ENCODE data around the gene PI3. TPM values are rescaled to one million over a fixed set of nuclear protein-coding genes. Genes with fewer than 3 reads are reported as not detected.

Gene PI3
- total RNA-seq, 1 experiment from 2014 or later = 3.7 TPM

- no peak overlapping the region for H3K4me3 Mint-ChIP-seq (ENCODE audit: unreplicated experiment)
- TF ChIP-seq, protein P1, sequence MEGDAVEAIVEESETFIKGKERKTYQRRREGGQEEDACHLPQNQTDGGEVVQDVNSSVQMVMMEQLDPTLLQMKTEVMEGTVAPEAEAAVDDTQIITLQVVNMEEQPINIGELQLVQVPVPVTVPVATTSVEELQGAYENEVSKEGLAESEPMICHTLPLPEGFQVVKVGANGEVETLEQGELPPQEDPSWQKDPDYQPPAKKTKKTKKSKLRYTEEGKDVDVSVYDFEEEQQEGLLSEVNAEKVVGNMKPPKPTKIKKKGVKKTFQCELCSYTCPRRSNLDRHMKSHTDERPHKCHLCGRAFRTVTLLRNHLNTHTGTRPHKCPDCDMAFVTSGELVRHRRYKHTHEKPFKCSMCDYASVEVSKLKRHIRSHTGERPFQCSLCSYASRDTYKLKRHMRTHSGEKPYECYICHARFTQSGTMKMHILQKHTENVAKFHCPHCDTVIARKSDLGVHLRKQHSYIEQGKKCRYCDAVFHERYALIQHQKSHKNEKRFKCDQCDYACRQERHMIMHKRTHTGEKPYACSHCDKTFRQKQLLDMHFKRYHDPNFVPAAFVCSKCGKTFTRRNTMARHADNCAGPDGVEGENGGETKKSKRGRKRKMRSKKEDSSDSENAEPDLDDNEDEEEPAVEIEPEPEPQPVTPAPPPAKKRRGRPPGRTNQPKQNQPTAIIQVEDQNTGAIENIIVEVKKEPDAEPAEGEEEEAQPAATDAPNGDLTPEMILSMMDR (IDR thresholded peaks at IDR 0.05; ENCODE audit: insufficient read depth in 1 of 2, low read depth in 1 of 2, low read length in 1 of 2, severe bottlenecking in 1 of 2, unreplicated experiment in 1 of 2) = no peak
- no peaks in the 10 kb centered on the region for H3K36me3 Mint-ChIP-seq (ENCODE audit: insufficient read depth, unreplicated experiment)
Observed at GRCh38 chr20:45189067-45189609, 14.4 kb downstream of the PI3 start.

GRCh38 chr20:45189861-45190260 is 15.2 kb downstream of the PI3 start:
- TF ChIP-seq, protein P1 (IDR thresholded peaks at IDR 0.05; ENCODE audit: insufficient read depth in 1 of 2, low read depth in 1 of 2, low read length in 1 of 2, severe bottlenecking in 1 of 2, unreplicated experiment in 1 of 2) = no peak
- Histone ChIP-seq H3K36me3 (ENCODE audit: control insufficient read depth, insufficient read depth, low read length) (no peaks in the 10 kb centered on the region), H3K9me3 (no peaks in the 10 kb centered on the region), H3K27me3 (replicated peaks; ENCODE audit: control insufficient read depth, insufficient read depth, low read length) (peaks cover 2% of the 10 kb centered on the region), H3K4me1 (no peaks in the 10 kb centered on the region), H3K4me3 (ENCODE audit: low read depth, low read length) (no peak overlapping the region)
- BruUV-seq (replicated peaks) = no TSS peak
- H3K4me1 Mint-ChIP-seq (ENCODE audit: low read depth, unreplicated experiment) = no peaks in the 10 kb centered on the region
- DNase-seq = no peak
- no peak overlapping the region for H3K27ac Mint-ChIP-seq (ENCODE audit: unreplicated experiment)
- intact Hi-C loops (cut with micrococcal nuclease; ENCODE audit: unreplicated experiment) = no loop called here
- CTCF ChIA-PET = interaction anchor here (0.6 kb wide), 1 partner anchor 217 kb away, joined by 3 read pairs; no protein-coding TSS in a partner anchor
- POLR2A ChIA-PET = no interaction called here
- no peaks in the 10 kb centered on the region for H3K9me3 Mint-ChIP-seq (ENCODE audit: unreplicated experiment)
- peaks cover 9% of the 10 kb centered on the region for H3K27me3 Mint-ChIP-seq (ENCODE audit: insufficient read depth, unreplicated experiment)
- H3K36me3 Mint-ChIP-seq (ENCODE audit: insufficient read depth, unreplicated experiment) = no peaks in the 10 kb centered on the region
- H3K4me3 Mint-ChIP-seq (ENCODE audit: unreplicated experiment) = no peak overlapping the region

More at GRCh38 chr20:45189067-45189609, 14.4 kb downstream of the PI3 start:
- CTCF ChIA-PET = no interaction called here
- DNase-seq = no peak
- Mint-ChIP-seq H3K27ac (ENCODE audit: unreplicated experiment) (no peak overlapping the region), H3K4me1 (ENCODE audit: low read depth, unreplicated experiment) (no peaks in the 10 kb centered on the region), H3K9me3 (ENCODE audit: unreplicated experiment) (no peaks in the 10 kb centered on the region), H3K27me3 (ENCODE audit: insufficient read depth, unreplicated experiment) (peaks cover 9% of the 10 kb centered on the region)
- Histone ChIP-seq H3K27me3 (replicated peaks; ENCODE audit: control insufficient read depth, insufficient read depth, low read length) (peaks cover 2% of the 10 kb centered on the region), H3K4me1 (no peaks in the 10 kb centered on the region), H3K36me3 (ENCODE audit: control insufficient read depth, insufficient read depth, low read length) (no peaks in the 10 kb centered on the region), H3K4me3 (ENCODE audit: low read depth, low read length) (no peak overlapping the region), H3K9me3 (no peaks in the 10 kb centered on the region)
- BruUV-seq (replicated peaks) = no TSS peak
- POLR2A ChIA-PET = no interaction called here
- intact Hi-C loops (cut with micrococcal nuclease; ENCODE audit: unreplicated experiment) = no loop called here

- POLR2A ChIA-PET = no interaction called here
- Mint-ChIP-seq H3K4me1 (ENCODE audit: low read depth, unreplicated experiment) (no peaks in the 10 kb centered on the region), H3K27me3 (ENCODE audit: insufficient read depth, unreplicated experiment) (peaks cover 8% of the 10 kb centered on the region)
Observed at GRCh38 chr20:45191926-45192325, 17.2 kb downstream of the PI3 start.

More at GRCh38 chr20:45191926-45192325, 17.2 kb downstream of the PI3 start:
- CTCF ChIA-PET = interaction anchor here (0.7 kb wide), 1 partner anchor 525 kb away, joined by 3 read pairs; no protein-coding TSS in a partner anchor
- no peak overlapping the region for H3K4me3 Mint-ChIP-seq (ENCODE audit: unreplicated experiment)
- H3K27ac Mint-ChIP-seq (ENCODE audit: unreplicated experiment) = no peak overlapping the region
- TF ChIP-seq, protein P1 (IDR thresholded peaks at IDR 0.05; ENCODE audit: insufficient read depth in 1 of 2, low read depth in 1 of 2, low read length in 1 of 2, severe bottlenecking in 1 of 2, unreplicated experiment in 1 of 2) = no peak
- Histone ChIP-seq H3K9me3 (no peaks in the 10 kb centered on the region), H3K4me3 (ENCODE audit: low read depth, low read length) (no peak overlapping the region), H3K36me3 (ENCODE audit: control insufficient read depth, insufficient read depth, low read length) (no peaks in the 10 kb centered on the region), H3K4me1 (no peaks in the 10 kb centered on the region), H3K27me3 (replicated peaks; ENCODE audit: control insufficient read depth, insufficient read depth, low read length) (peaks cover 2% of the 10 kb centered on the region)
- BruUV-seq (replicated peaks) = no TSS peak
- intact Hi-C loops (cut with micrococcal nuclease; ENCODE audit: unreplicated experiment) = no loop called here
- H3K36me3 Mint-ChIP-seq (ENCODE audit: insufficient read depth, unreplicated experiment) = no peaks in the 10 kb centered on the region
- H3K9me3 Mint-ChIP-seq (ENCODE audit: unreplicated experiment) = no peaks in the 10 kb centered on the region
- no peak for DNase-seq
